H1 (cell line): Measurements from ENCODE around the gene PACS1. TPM values are rescaled to one million over a fixed set of nuclear protein-coding genes. Genes with fewer than 3 reads are reported as not detected.

ENCODE experiments used
- CHD7 ChIP-seq: fragments of 300-600 bp; sonication (generic); IDR thresholded peaks from 2 replicates; pipeline ENCODE4 v1.7.1; 2012; ENCODE audit warnings: low read length, moderate library complexity, mild to moderate bottlenecking, inconsistent platforms; ENCODE audit not compliant: insufficient replicate concordance
- CTCF ChIP-seq, 3 experiments: IDR thresholded peaks; 1 replicate in 2 of 3; 2 replicates in 1 of 3; pipeline versions ENCODE4 v1.5.1 to v1.6.1; 2011; ENCODE audit warnings: low read length in 3 of 3, mild to moderate bottlenecking in 3 of 3, inconsistent platforms in 2 of 3, low read depth in 1 of 3, moderate library complexity in 1 of 3; ENCODE audit not compliant: insufficient read depth in 1 of 3; ENCODE audit errors: control extremely low read depth in 1 of 3
- MAFK ChIP-seq: IDR thresholded peaks from 2 replicates; pipeline ENCODE4 v1.6.1; 2012; ENCODE audit warnings: low read depth, mild to moderate bottlenecking, improper control_type of control experiment, low read length
- RAD21 ChIP-seq, 2 experiments: IDR thresholded peaks in 1 of 2; conservative IDR thresholded peaks in 1 of 2; 2 replicates each; pipeline ENCODE4 v1.6.1; 2011; ENCODE audit warnings: low read depth in 2 of 2, low read length in 2 of 2, improper control_type of control experiment in 1 of 2, inconsistent platforms in 1 of 2, mild to moderate bottlenecking in 1 of 2, moderate library complexity in 1 of 2
- RFX5 ChIP-seq: IDR thresholded peaks from 2 replicates; pipeline ENCODE4 v1.6.1; 2011; ENCODE audit warnings: low read depth, low read length, improper control_type of control experiment, borderline replicate concordance
- SP1 ChIP-seq: IDR thresholded peaks from 2 replicates; pipeline ENCODE4 v1.6.1; 2011; ENCODE audit warnings: low read depth, low read length
- SP2 ChIP-seq: IDR thresholded peaks from 2 replicates; pipeline ENCODE4 v1.6.1; 2012; ENCODE audit warnings: mild to moderate bottlenecking, low read length, inconsistent platforms
- polyA plus RNA-seq, 7 experiments: library from polyadenylated mRNA; depleted of rRNA in 3 of 7; stranded (reverse) in 5 of 7; unstranded in 2 of 7; fragments of >200 nt in 5 of 7; fragments of 200-250 nt in 2 of 7; gene quantifications; 1 replicate in 5 of 7; 2 replicates in 1 of 7; 4 replicates in 1 of 7; pipeline versions ENCODE4 v1.2.1 to v1.2.3, GENCODE V29; 2011 to 2013; ENCODE audit warnings: missing spikeins in 2 of 7, mixed read lengths in 2 of 7
- total RNA-seq: library from RNA; stranded (reverse); fragmentation: NEBNext Ultra II Directional; extraction: Animal tissue kit (Norgen Biotek cat#: 25700); gene quantifications from 2 replicates; pipeline ENCODE4 v1.2.1, GENCODE V29; 2021

Gene PACS1
- total and polyA plus RNA-seq, 2 of the 8 experiments (the other 6 are each of a cell fraction or from before 2014, with no cell fraction given) = 11.5 to 36.0 TPM

GRCh38 chr11:66189031-66189745, 119.1 kb downstream of the PACS1 start (continued):
- no peak for TF ChIP-seq CTCF (IDR thresholded peaks at IDR 0.05; ENCODE audit: control extremely low read depth in 1 of 3, insufficient read depth in 1 of 3, low read depth in 1 of 3, low read length in 3 of 3)
- TF ChIP-seq SP1 = no peak
- TF ChIP-seq RAD21 (IDR thresholded peaks at IDR 0.05 in 1 of 2, conservative IDR thresholded peaks at IDR 0.05 in 1 of 2; ENCODE audit: low read depth in 2 of 2, low read length in 2 of 2) = no peak
- TF ChIP-seq CHD7 = no peak
- no peak for TF ChIP-seq RFX5
- no peak for TF ChIP-seq SP2
- no peak for TF ChIP-seq MAFK
